DMS 273 treated with DMSO at 0.1 percent for 48 hours (cell line): ENCODE results near the gene NR5A1.

Experiments
- DNase-seq: peaks from one replicate; lab custom pipeline; 2025; lab: John Stamatoyannopoulos, UW

The NR5A1 gene

DNA sequence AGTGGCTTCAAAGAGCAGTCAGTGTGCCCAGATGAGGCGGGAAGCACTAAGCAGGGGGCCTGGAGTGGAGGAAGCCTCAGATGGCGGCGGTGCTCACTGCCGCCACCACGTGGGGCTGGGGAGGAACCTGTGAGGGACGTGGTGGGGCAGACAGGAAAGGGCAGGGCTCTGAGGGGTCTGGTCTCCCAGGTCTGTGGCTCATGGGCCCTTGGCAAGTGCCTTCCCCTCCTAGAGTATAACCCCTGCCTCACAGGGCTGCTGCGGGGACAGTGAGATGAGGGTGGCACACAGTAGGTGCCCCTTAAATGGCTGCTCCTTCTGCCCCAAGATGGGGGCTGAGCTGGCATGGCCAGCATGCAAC, 26.6 kb downstream of the NR5A1 start:
- no peak for DNase-seq

GRCh38 chr9:124479947-124480620, 27.1 kb downstream of the NR5A1 start:
- DNase-seq, result no peak

DNA sequence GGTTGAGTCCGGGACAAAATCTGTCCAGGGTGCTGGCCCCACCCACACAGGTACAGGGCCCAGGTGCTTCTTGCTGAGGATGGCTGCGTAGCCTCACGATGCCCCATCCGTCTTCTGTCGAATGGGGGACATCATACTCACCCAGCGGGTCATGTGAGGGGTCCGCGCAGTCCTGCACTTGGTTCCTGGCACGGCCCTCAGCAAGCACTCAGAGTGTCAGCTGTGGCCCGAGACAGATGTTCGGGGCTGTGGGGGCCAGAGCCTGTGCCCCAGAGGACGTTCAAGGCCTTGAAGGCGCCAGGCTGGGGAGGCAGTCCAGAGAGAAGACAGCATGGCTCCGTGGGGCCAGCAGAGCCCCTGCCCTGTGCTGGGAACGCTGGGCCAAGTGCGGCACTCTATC, 27.8 kb downstream of the NR5A1 start:
- no peak for DNase-seq

DNA sequence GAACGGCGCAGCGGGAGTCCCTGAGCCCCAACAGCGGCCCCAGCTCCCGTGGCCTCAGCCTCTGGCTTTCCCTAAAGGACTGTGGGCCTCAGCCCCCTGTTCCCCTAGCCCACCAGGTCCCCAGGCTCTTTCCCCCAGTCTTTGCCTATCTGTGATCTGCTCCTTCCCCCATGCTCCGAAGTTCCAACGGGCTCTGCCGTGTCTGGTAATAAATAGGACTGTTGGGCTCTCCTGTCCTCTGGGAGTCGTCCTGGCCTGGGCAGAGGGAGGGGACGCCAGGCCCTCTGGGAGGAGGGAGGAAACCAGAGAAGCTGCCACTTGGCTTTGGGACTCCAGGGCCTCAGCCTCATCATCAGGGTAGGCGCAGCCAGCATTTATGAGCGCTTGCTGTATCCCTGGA, 28.8 kb downstream of the NR5A1 start:
- no peak for DNase-seq

- DNase-seq, result no peak
Measured at GRCh38 chr9:124477648-124478285, 29.4 kb downstream of the NR5A1 start.

GRCh38 chr9:124477211-124477647, 30.0 kb downstream of the NR5A1 start:
- no peak for DNase-seq

GRCh38 chr9:124475868-124476690, 31.1 kb downstream of the NR5A1 start:
- no peak for DNase-seq

- DNase-seq, result no peak
Measured at GRCh38 chr9:124475158-124475867, 31.9 kb downstream of the NR5A1 start.

DNA sequence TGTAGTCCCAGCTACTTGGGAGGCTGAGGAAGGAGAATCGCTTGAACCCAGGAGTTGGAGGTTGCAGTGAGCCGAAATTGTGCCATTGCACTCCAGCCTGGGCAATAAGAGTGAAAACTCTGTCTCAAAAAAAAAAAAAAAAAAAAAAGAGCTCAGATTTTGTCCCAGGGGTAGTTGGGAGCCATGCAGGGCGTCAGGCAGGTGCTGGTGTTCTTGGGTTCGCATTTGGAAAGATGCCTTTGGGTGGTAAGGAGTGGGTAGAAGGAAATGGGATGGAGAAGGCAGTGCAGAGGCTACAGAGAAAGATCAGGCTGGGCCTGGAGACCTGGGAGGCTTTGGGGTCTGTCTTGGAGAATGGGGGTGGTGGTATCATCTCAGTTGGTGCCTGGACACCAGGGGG, 33.0 kb downstream of the NR5A1 start:
- DNase-seq, result no peak

GRCh38 chr9:124473310-124473709, 33.9 kb downstream of the NR5A1 start:
- no peak for DNase-seq

DNA sequence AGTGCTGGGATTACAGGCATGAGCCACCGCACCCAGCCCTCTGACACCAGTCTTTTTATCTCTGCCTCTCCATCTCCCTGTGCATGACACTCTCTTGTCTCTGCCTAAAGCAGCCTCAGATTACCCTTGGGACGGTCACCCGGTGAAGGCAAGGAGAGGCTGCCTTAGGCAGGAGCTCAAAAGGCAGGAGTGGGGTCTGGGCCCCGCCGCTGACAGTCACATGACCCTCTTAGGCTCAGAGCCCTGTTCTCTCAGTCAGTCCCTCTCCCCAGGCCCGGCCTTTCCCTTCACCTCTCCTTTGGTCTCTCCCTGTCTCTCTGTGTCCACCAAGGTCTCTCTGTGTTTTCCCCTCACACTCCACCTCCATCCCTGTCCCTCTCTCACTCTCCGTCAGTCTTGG, 34.4 kb downstream of the NR5A1 start:
- no peak for DNase-seq

DNA sequence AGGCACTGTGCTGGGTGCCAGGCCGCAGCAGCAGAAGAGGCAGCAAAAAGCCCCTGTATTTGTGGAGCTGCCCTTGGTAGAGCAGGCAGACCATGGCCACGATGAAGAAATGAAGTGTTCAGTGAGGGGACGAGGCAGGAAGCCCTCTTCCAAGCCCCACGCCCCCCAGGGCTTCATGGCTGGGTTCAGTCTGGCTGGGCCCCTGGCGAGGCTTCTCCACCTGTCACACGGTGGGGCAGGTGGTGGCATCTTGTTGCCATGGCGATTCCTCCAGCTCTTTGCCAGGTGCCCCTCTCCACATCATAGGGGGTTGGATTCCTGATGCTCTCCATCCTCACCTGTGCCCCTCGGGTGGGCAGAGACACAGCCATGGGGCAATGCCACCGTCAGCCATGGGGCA, 35.4 kb downstream of the NR5A1 start:
- no peak for DNase-seq

DNA sequence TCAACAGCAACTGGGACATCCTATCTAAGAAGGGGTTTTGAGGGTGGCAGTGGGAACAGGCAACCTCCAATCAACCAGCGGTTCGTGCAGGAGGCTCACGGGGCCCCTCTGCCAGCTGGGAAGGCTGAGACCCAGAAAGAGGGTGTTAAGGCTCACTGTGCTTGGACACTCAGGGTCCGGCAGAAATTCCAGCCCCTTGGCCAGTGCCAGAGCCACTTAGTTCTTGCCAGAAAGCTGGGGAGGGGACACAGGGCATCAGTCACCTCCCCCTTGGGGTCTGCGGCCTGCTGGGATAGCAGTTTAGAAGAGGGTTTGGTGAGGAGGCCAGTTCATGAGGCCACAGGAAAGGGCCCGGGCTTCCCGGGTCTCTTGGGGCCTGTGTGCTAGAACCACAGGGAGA, 36.5 kb downstream of the NR5A1 start:
- DNase-seq, result no peak

GRCh38 chr9:124470306-124470705, 36.9 kb downstream of the NR5A1 start:
- no peak for DNase-seq

DNA sequence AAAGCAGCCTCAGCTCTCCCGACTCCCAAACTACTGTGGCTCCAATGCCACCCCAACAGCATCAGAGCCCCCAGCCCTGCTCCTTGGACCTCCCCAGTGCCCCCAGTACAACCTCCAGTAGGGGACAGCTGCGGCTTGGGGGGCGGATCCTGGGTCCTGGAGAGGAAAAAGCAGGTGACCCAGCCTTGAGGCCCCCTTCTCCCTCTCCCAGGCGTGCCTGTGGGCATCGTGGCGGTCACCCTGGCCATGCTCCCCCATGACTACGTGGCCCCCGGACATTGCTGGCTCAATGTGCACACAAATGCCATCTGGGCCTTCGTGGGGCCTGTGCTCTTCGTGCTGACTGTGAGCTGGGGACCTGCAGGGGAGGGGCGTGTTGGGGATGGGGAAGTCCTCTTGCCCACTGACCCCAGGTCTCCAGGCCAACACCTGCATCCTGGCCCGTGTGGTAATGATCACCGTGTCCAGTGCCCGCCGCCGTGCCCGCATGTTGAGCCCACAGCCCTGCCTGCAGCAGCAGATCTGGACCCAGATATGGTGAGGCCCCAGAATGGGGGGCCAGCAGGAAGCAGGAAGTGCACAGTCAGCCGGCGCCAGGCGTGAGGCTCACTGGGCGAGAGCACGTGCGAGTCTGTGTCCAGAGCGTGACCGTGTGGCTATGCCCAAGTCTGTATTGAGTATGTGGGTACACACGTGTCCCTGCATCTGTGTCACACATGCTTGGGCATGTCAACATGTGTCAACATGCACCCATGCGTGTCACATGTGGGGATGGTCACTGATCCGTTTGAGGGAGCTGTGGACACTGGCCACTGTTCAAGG, 38.0 kb downstream of the NR5A1 start:
- DNase-seq, result no peak

- DNase-seq, result no peak
Measured at GRCh38 chr9:124468061-124468740, 39.0 kb downstream of the NR5A1 start.

DNA sequence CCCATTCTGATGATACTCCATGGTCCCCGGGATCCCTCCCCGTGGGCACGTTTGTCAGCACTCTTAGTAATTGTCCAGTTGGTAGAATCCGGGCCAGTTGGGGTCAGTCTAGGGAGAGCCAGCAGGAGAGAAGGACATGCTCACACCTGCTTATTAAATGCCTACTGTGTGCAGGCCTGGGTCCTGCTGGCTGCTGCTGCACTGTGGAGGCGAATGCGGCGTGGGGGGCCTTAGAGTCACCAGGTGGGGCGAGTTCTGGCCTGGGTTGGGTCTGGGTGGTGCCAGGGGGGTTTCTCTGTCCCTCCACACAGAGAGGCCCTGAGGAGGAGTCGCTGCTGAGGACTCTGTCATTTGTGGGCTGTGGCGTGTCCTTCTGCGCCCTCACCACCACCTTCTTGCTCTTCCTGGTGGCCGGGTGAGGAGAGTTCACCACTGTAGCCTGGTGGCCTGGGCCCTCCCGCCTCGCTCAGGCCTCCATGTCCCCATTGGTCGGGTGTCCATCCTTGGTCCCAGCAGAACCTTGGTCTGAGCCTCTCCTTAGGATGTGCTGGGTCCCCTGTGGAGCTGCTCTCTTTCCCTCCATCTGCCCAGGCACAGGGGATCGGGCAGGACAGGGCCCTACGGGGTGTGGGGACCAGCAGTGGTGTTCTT, 39.7 kb downstream of the NR5A1 start:
- DNase-seq, result no peak

- DNase-seq, result no peak
Measured at GRCh38 chr9:124465736-124466135, 41.5 kb downstream of the NR5A1 start.

- DNase-seq, result no peak
Measured at GRCh38 chr9:124462739-124463138, 44.5 kb downstream of the NR5A1 start.

GRCh38 chr9:124458441-124458840, 48.8 kb downstream of the NR5A1 start:
- DNase-seq, result no peak
